Heart left ventricle (tissue), 13 donors: Measurements from ENCODE around the gene FAM210A.

Experiments used
- CTCF ChIP-seq, 12 donors: fragments of 200-600 bp; sonication (generic) in 4 of 12; IDR thresholded peaks; one replicate each; pipeline versions ENCODE4 v1.5.0 to v1.8.0; 2018 to 2022; ENCODE audit warnings: antibody characterized with exemption in 12 of 12, mild to moderate bottlenecking in 5 of 12
- POLR2A ChIP-seq, 2 donors: fragments of 450-650 bp; IDR thresholded peaks; one replicate each; pipeline ENCODE4 v1.6.1; 2017; ENCODE audit warnings: antibody characterized with exemption in 2 of 2, mild to moderate bottlenecking in 2 of 2, moderate library complexity in 2 of 2
- donor health status: ischemic (EF 13 %, LVEDD 7.1; RV severe dilation, severe dysfunction).
- donor health status: DM: no; HTN: yes; CAD: no.
- donor health status: DM: no; HTN: no; CAD: no.
- donor health status: ischemic (EF 25% LVEDD 6.9; RV normal size, moderate dysfunction).
- donor health status: ischemic (EF 25% LVEDD 5.7; RV mildly dilated, moderate dysfunction).
- donor health status: ischemic (EF 35%, LVEDD 5.7; RV mildly dilated, moderate dysfunction).
- donor health status: nonischemic (EF 11% LVEDD 7.7; RV severe dilation, severe dysfunction).
- donor health status: DM: yes; HTN: yes; CAD: no.
- donor health status: PGD.
- donor health status: ischemic (EF 29% LVEDD 5.4; RV normal size, mild dysfunction).
- donor health status: nonischemic (EF 23%, LVEDD 6.1; RV moderate dilation, normal function).

GRCh38 chr18:13628211-13628610, 98.1 kb downstream of the FAM210A start:
- TF ChIP-seq CTCF (IDR thresholded peaks at IDR 0.05) = no peak
- no peak for TF ChIP-seq POLR2A (IDR thresholded peaks at IDR 0.05)
